HCT116 (cell line): ENCODE results near the gene OTUB2. TPM values are rescaled to one million over a fixed set of nuclear protein-coding genes. Genes with fewer than 3 reads are reported as not detected.

Experiments
- ATAC-seq: fragments of 200-7000 bp; cut with Tn5 transposase; 2 replicates; pipeline ENCODE4 v1.9.1; 2020; ENCODE audit warnings: mild to moderate bottlenecking, moderate library complexity
- BruUV-seq: library from RNA; stranded (reverse); fragments of 400-500 nt; replicated peaks from 2 replicates; lab custom pipeline; 2021; lab: Mats Ljungman, UMichigan
- CTCF ChIA-PET: fragments of 300-600 bp; sonication (Branson Sonifier 250); formaldehyde crosslinking; loops from one replicate; lab custom pipeline; 2021; ENCODE audit warnings: antibody characterized with exemption; lab: Charles Lee
- POLR2A ChIA-PET: fragments of 300-600, 350-600 bp; sonication (Branson Sonifier 250); formaldehyde crosslinking; loops from one replicate; lab custom pipeline; 2021; ENCODE audit warnings: antibody characterized with exemption; lab: Charles Lee
- RAD21 ChIA-PET, 2 experiments: fragments of 300-600 bp; sonication (Branson Sonifier 250); formaldehyde crosslinking; loops; one replicate each; lab custom pipeline; 2023; ENCODE audit warnings: low total read pairs in 2 of 2; ENCODE audit not compliant: uncharacterized antibody in 2 of 2, unreplicated experiment in 2 of 2, low non-redundant PET in 1 of 2; lab: Charles Lee
- DNase-seq: peaks from one replicate; pipeline ENCODE4 v3.0.0-alpha.2; 2010; ENCODE audit warnings: low read depth, low spot score
- H2AFZ ChIP-seq: fragments of 200-600 bp; shearing (Covaris generic), sonication (generic); 2 replicates; pipeline ENCODE4 v1.6.1; 2017; ENCODE audit warnings: low read depth, mixed run types, mixed read lengths, antibody characterized with exemption, low read length; ENCODE audit not compliant: poor library complexity, severe bottlenecking
- H3K27ac ChIP-seq: 2 replicates; pipeline ENCODE4 v1.5.1; 2012; ENCODE audit warnings: low read depth, low read length
- H3K27me3 ChIP-seq: fragments of 200-600 bp; sonication (generic); 2 replicates; pipeline ENCODE4 v1.6.1; 2016; ENCODE audit warnings: mixed run types, low read length, mixed read lengths; ENCODE audit not compliant: insufficient read depth
- H3K36me3 ChIP-seq, 2 experiments: fragments of 200-500 bp in 1 of 2; fragments of 200-600 bp in 1 of 2; sonication (Bioruptor generic) in 1 of 2; sonication (generic) in 1 of 2; 2 replicates each; pipeline versions ENCODE4 v1.5.1 to v1.6.1; 2014 to 2016; ENCODE audit warnings: low read length in 2 of 2, inconsistent platforms in 1 of 2, mixed read lengths in 1 of 2, mixed run types in 1 of 2; ENCODE audit not compliant: insufficient read depth in 2 of 2, control insufficient read depth in 1 of 2
- H3K4me1 ChIP-seq, 2 experiments: fragments of 200-600 bp in 1 of 2; sonication (generic) in 1 of 2; 2 replicates each; pipeline versions ENCODE4 v1.5.1 to v1.6.1; 2012 to 2017; ENCODE audit warnings: low read length in 2 of 2, inconsistent platforms in 1 of 2, mild to moderate bottlenecking in 1 of 2, mixed read lengths in 1 of 2, mixed run types in 1 of 2, moderate library complexity in 1 of 2; ENCODE audit not compliant: insufficient read depth in 2 of 2, control insufficient read depth in 1 of 2
- H3K4me2 ChIP-seq: fragments of 200-600 bp; sonication (generic); 2 replicates; pipeline ENCODE4 v1.6.1; 2017; ENCODE audit warnings: mixed run types, low read length, mixed read lengths
- H3K4me3 ChIP-seq, 2 experiments: fragments of 200-600 bp in 1 of 2; sonication (generic) in 1 of 2; replicated peaks in 1 of 2; 2 replicates each; pipeline ENCODE4 v1.5.1; 2011 to 2016; ENCODE audit warnings: low read length in 2 of 2, control low read depth in 1 of 2, low read depth in 1 of 2, mild to moderate bottlenecking in 1 of 2, mixed read lengths in 1 of 2, mixed run types in 1 of 2
- H3K79me2 ChIP-seq: fragments of 200-600 bp; sonication (generic); 2 replicates; pipeline ENCODE4 v1.6.1; 2017; ENCODE audit warnings: mild to moderate bottlenecking, mixed run types, low read length, moderate library complexity, mixed read lengths; ENCODE audit not compliant: insufficient read depth
- H3K9ac ChIP-seq: fragments of 200-600 bp; sonication (generic); 2 replicates; pipeline ENCODE4 v1.6.1; 2016; ENCODE audit warnings: low read length, mixed read lengths
- H3K9me2 ChIP-seq: fragments of 200-600 bp; sonication (generic), shearing (Covaris generic); 2 replicates; pipeline ENCODE4 v1.6.1; 2017; ENCODE audit warnings: mixed run types, mild to moderate bottlenecking, moderate library complexity; ENCODE audit not compliant: insufficient read depth
- H3K9me3 ChIP-seq, 2 experiments: fragments of 200-500 bp in 1 of 2; fragments of 200-600 bp in 1 of 2; sonication (Bioruptor generic) in 1 of 2; sonication (generic) in 1 of 2; 2 replicates each; pipeline ENCODE4 v1.6.1; 2014 to 2017; ENCODE audit warnings: low read length in 2 of 2, mixed read lengths in 2 of 2, inconsistent platforms in 1 of 2, low read depth in 1 of 2, mild to moderate bottlenecking in 1 of 2, mixed run types in 1 of 2, moderate library complexity in 1 of 2; ENCODE audit not compliant: control insufficient read depth in 1 of 2, insufficient read depth in 1 of 2
- H4K20me1 ChIP-seq: fragments of 200-600 bp; sonication (generic), shearing (Covaris generic); 2 replicates; pipeline ENCODE4 v1.6.1; 2017; ENCODE audit warnings: mixed run types, mild to moderate bottlenecking, moderate library complexity; ENCODE audit not compliant: insufficient read depth
- ELF1 ChIP-seq: IDR thresholded peaks from 2 replicates; pipeline ENCODE4 v1.6.1; 2012; ENCODE audit warnings: low read depth, borderline replicate concordance
- EZH2 ChIP-seq: fragments of 200-600 bp; sonication (generic); IDR thresholded peaks from 2 replicates; pipeline ENCODE4 v1.6.1; 2017; ENCODE audit warnings: antibody characterized with exemption, mixed run types
- RAD21 ChIP-seq: IDR thresholded peaks from 2 replicates; pipeline ENCODE4 v1.6.1; 2012; ENCODE audit warnings: low read depth, mild to moderate bottlenecking
- SIN3A ChIP-seq: IDR thresholded peaks from 2 replicates; pipeline ENCODE4 v1.6.1; 2012; ENCODE audit warnings: low read depth
- SP1 ChIP-seq: IDR thresholded peaks from 2 replicates; pipeline ENCODE4 v1.6.1; 2012; ENCODE audit warnings: low read depth
- TCF7L2 ChIP-seq: IDR thresholded peaks from 2 replicates; pipeline ENCODE4 v1.7.0; 2011; ENCODE audit warnings: borderline replicate concordance, inconsistent platforms; ENCODE audit not compliant: insufficient read depth, insufficient read length; ENCODE audit errors: extremely low read depth
- ZFX ChIP-seq: fragments of 450-650 bp; IDR thresholded peaks from 2 replicates; pipeline ENCODE4 v1.6.1; 2017
- intact Hi-C: fragments of 100-400 bp; cut with micrococcal nuclease; formaldehyde crosslinking; loops from 2 replicates; pipeline ENCODE4 v1.10.0; 2022
- total RNA-seq: library from RNA; stranded (reverse); gene quantifications from one replicate; pipeline ENCODE4 v1.2.1, GENCODE V29; 2021; ENCODE audit not compliant: unreplicated experiment
- TF ChIP-seq, protein P1 (sequence below): IDR thresholded peaks from 2 replicates; pipeline ENCODE4 v1.6.1; 2012; ENCODE audit warnings: low read depth
- TF ChIP-seq, protein P2 (sequence below): IDR thresholded peaks from 2 replicates; pipeline ENCODE4 v1.6.1; 2011; ENCODE audit warnings: mild to moderate bottlenecking, low read length, moderate library complexity; ENCODE audit not compliant: insufficient replicate concordance; ENCODE audit errors: extremely low read depth

OTUB2 gene
- total RNA-seq, 1 experiment from 2014 or later = 6.6 TPM

DNA sequence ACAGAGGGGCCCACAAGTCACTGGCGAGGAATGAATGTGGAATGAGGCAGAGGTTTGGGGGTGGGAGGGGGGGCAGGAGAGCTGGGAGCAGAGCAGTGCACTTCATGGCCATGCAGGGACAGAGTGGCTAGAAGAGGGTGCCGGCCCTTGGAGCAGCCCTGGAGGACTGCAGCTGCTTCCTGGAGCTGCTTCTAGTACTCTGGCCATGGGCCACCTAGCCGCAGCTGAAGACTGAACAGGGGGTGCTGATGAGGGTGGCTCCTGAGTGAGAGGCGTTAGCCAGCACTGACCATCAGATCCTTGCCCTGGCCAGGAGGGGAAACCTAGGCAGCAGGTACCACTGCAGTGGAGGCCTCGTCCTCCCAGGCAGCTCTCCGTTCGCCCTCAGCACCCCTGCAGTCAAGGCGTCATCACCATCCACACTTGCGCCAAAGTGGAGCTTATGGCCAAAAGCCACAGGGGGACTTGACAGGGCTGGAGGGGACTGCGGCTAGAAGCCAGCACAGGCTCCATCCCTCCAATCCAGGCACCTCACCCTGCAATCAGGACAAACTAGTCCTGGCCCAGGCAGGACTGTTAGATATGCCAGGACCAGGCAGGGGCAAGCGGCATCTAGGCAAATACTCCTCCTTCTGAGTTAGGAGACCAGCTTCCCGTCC is 16.4 kb downstream of the OTUB2 start:
- DNase-seq (no peak), ATAC-seq (no peak)
- no TSS peak for BruUV-seq
- CTCF ChIA-PET = no interaction called here
- Histone ChIP-seq H3K27ac (no peak overlapping the region), H3K9me2 (no peaks in the 10 kb centered on the region), H3K9me3 (no peaks in the 10 kb centered on the region), H3K4me3 (no peak overlapping the region), H3K4me2 (no peak overlapping the region), H2AFZ (no peak overlapping the region), H3K9ac (no peak overlapping the region), H4K20me1 (no peaks in the 10 kb centered on the region), H3K27me3 (no peaks in the 10 kb centered on the region), H3K4me1 (no peaks in the 10 kb centered on the region), H3K79me2 (no peaks in the 10 kb centered on the region), H3K36me3 (peaks cover 0 to 8% of the 10 kb centered on the region in 2 experiments; a peak in 3 of 4 replicates)
- TF ChIP-seq ELF1 = no peak
- TF ChIP-seq ZFX = no peak
- TF ChIP-seq EZH2 = no peak
- no peak for TF ChIP-seq TCF7L2
- TF ChIP-seq SIN3A = no peak
- no peak for TF ChIP-seq SP1
- POLR2A ChIA-PET = no interaction called here
- intact Hi-C loops = no loop called here
- RAD21 ChIA-PET = no interaction called here

DNA sequence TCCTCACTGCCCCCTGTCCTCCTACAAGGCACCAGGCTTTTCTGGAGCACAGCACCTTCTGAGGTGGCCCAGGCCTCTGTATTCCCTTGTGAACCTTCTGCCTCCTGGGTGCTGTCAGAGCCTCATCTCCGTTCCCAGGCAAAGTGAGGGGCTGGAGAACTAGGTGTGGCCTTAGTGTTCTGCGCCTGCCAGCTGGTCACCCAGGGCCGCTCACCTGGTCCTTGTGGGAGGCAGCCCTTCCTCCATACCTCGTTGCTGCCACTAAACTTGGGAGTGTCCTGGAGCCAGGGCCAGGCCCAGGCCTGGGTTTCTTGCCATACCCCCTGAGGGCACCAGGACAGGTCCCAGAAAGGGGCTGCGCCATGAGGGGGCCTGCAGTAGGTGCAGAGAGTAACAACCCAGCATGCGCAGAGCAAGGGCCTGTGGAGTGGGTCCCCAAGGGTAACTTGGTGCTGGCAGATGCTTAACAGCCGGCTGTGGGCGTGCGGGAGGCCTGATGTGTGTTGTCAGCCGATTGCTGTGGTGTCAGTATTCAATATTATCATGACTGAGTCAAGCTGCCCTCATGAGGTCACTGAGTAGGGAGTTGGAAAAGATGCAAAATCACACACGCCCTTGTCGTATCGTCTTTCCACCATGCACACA is 17.1 kb downstream of the OTUB2 start:
- intact Hi-C loops = no loop called here
- ATAC-seq = 0 out of 2 replicates have a peak, but pooled peaks have one; percentile 19
- Histone ChIP-seq H3K9me2 (no peaks in the 10 kb centered on the region), H3K9me3 (no peaks in the 10 kb centered on the region), H3K4me2 (no peak overlapping the region), H3K4me3 (no peak overlapping the region)
- POLR2A ChIA-PET = no interaction called here
- RAD21 ChIA-PET = no interaction called here
- TF ChIP-seq, protein P1, sequence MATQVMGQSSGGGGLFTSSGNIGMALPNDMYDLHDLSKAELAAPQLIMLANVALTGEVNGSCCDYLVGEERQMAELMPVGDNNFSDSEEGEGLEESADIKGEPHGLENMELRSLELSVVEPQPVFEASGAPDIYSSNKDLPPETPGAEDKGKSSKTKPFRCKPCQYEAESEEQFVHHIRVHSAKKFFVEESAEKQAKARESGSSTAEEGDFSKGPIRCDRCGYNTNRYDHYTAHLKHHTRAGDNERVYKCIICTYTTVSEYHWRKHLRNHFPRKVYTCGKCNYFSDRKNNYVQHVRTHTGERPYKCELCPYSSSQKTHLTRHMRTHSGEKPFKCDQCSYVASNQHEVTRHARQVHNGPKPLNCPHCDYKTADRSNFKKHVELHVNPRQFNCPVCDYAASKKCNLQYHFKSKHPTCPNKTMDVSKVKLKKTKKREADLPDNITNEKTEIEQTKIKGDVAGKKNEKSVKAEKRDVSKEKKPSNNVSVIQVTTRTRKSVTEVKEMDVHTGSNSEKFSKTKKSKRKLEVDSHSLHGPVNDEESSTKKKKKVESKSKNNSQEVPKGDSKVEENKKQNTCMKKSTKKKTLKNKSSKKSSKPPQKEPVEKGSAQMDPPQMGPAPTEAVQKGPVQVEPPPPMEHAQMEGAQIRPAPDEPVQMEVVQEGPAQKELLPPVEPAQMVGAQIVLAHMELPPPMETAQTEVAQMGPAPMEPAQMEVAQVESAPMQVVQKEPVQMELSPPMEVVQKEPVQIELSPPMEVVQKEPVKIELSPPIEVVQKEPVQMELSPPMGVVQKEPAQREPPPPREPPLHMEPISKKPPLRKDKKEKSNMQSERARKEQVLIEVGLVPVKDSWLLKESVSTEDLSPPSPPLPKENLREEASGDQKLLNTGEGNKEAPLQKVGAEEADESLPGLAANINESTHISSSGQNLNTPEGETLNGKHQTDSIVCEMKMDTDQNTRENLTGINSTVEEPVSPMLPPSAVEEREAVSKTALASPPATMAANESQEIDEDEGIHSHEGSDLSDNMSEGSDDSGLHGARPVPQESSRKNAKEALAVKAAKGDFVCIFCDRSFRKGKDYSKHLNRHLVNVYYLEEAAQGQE = no peak
- TF ChIP-seq, protein P2, sequence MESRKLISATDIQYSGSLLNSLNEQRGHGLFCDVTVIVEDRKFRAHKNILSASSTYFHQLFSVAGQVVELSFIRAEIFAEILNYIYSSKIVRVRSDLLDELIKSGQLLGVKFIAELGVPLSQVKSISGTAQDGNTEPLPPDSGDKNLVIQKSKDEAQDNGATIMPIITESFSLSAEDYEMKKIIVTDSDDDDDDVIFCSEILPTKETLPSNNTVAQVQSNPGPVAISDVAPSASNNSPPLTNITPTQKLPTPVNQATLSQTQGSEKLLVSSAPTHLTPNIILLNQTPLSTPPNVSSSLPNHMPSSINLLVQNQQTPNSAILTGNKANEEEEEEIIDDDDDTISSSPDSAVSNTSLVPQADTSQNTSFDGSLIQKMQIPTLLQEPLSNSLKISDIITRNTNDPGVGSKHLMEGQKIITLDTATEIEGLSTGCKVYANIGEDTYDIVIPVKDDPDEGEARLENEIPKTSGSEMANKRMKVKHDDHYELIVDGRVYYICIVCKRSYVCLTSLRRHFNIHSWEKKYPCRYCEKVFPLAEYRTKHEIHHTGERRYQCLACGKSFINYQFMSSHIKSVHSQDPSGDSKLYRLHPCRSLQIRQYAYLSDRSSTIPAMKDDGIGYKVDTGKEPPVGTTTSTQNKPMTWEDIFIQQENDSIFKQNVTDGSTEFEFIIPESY = no peak
- TF ChIP-seq SIN3A (no peak), EZH2 (no peak), ELF1 (no peak), RAD21 (no peak), ZFX (no peak)
- TF ChIP-seq, all 23 proteins: peak for 0
- Histone ChIP-seq H3K27ac (no peak overlapping the region), H3K4me1 (no peaks in the 10 kb centered on the region), H4K20me1 (no peaks in the 10 kb centered on the region), H3K27me3 (no peaks in the 10 kb centered on the region), H2AFZ (no peak overlapping the region), H3K9ac (no peak overlapping the region), H3K79me2 (no peaks in the 10 kb centered on the region), H3K36me3 (peaks cover 5 to 11% of the 10 kb centered on the region in 2 experiments; a peak in 3 of 4 replicates)
- CTCF ChIA-PET = no interaction called here
- DNase-seq = no peak
- no TSS peak for BruUV-seq
